GM18951 (cell line): Measurements from ENCODE around the gene ZNF784.

ENCODE experiments used
- POLR2A ChIP-seq: IDR thresholded peaks from 4 replicates; pipeline ENCODE4 v1.6.1; 2011; ENCODE audit warnings: mild to moderate bottlenecking; ENCODE audit not compliant: insufficient read length, insufficient read depth; ENCODE audit errors: extremely low read depth
- in situ Hi-C: fragments of 300-500 bp; cut with MboI; formaldehyde crosslinking; loops from one replicate; pipeline ENCODE4 v1.12.0; 2022; ENCODE audit warnings: low sequenced_read_pairs, mixed read lengths, inconsistent platforms; ENCODE audit not compliant: unreplicated experiment

Gene ZNF784

GRCh38 chr19:55603581-55604292 is 20.6 kb downstream of the ZNF784 start:
- no peak for TF ChIP-seq POLR2A
- in situ Hi-C loops: no loop called here

- TF ChIP-seq POLR2A: no peak
- in situ Hi-C loops: no loop called here
Measured at GRCh38 chr19:55603115-55603514, 21.3 kb downstream of the ZNF784 start.

GRCh38 chr19:55602104-55603001 is 22.0 kb downstream of the ZNF784 start:
- in situ Hi-C loops: no loop called here
- no peak for TF ChIP-seq POLR2A

- no peak for TF ChIP-seq POLR2A
- in situ Hi-C loops: no loop called here
Measured at GRCh38 chr19:55601084-55601483, 23.3 kb downstream of the ZNF784 start.

- TF ChIP-seq POLR2A: peak; percentile 53
- in situ Hi-C loops: no loop called here
Measured at GRCh38 chr19:55600662-55601028, 23.7 kb downstream of the ZNF784 start.

- in situ Hi-C loops: no loop called here
- peak; percentile 41 for TF ChIP-seq POLR2A
Measured at GRCh38 chr19:55599842-55600661, 24.3 kb downstream of the ZNF784 start, which contains the start of gene ZNF524. Gene ZNF524 (plus strand): TSS chr19:55600288. CDS start chr19:55602113, 1,825 bp downstream.

GRCh38 chr19:55599468-55599841 is 24.9 kb downstream of the ZNF784 start, which contains the start of gene FIZ1:
Gene FIZ1 (minus strand): TSS chr19:55599517. CDS start chr19:55597865, 1,652 bp downstream.
- in situ Hi-C loops: no loop called here
- TF ChIP-seq POLR2A: no peak

- in situ Hi-C loops: no loop called here
- peak; percentile 66 for TF ChIP-seq POLR2A
Measured at GRCh38 chr19:55598719-55599467, 25.5 kb downstream of the ZNF784 start.

GRCh38 chr19:55598034-55598433 is 26.3 kb downstream of the ZNF784 start:
- in situ Hi-C loops: no loop called here
- TF ChIP-seq POLR2A: no peak

GRCh38 chr19:55597501-55597921 is 26.9 kb downstream of the ZNF784 start:
- in situ Hi-C loops: no loop called here
- no peak for TF ChIP-seq POLR2A

- TF ChIP-seq POLR2A: no peak
- in situ Hi-C loops: no loop called here
Measured at GRCh38 chr19:55596304-55596703, 28.1 kb downstream of the ZNF784 start.

- in situ Hi-C loops: no loop called here
- TF ChIP-seq POLR2A: no peak
Measured at GRCh38 chr19:55594996-55595545, 29.3 kb downstream of the ZNF784 start.
